ENCODE data around the gene CYSLTR1.

Gene CYSLTR1

GRCh38 chrX:78327370-78328086 lies at the start of gene CYSLTR1:
TSS of gene CYSLTR1 (minus strand) at chrX:78327611. CDS start at chrX:78273746, 53,865 bp downstream.
- no peak within 1 kb of the TSS for H3K4me3 ChIP-seq (ENCODE audit: low read length)
- no peaks in the 10 kb centered on the region for H3K36me3 ChIP-seq (ENCODE audit: control insufficient read depth, insufficient read depth, low read length, severe bottlenecking)
- H3K9me3 ChIP-seq (ENCODE audit: control insufficient read depth, low read length), result no peaks in the 10 kb centered on the region
- peaks cover 5% of the 10 kb centered on the region for H3K27me3 ChIP-seq (replicated peaks; ENCODE audit: control insufficient read depth, insufficient read depth, low read length)
- no peak within 1 kb of the TSS for H3K9ac ChIP-seq (ENCODE audit: low read length)
- no peak for DNase-seq (ENCODE audit: low read depth)
- no peaks in the 10 kb centered on the region for H3K4me1 ChIP-seq (ENCODE audit: control insufficient read depth, insufficient read depth, low read length)

- Histone ChIP-seq H3K9me3 (ENCODE audit: control insufficient read depth, low read length) (peaks cover 13% of the 10 kb centered on the region), H3K36me3 (ENCODE audit: control insufficient read depth, insufficient read depth, low read length, severe bottlenecking) (no peaks in the 10 kb centered on the region), H3K9ac (ENCODE audit: low read length) (no peak overlapping the region), H3K4me3 (ENCODE audit: low read length) (no peak overlapping the region), H3K4me1 (ENCODE audit: control insufficient read depth, insufficient read depth, low read length) (peaks cover 8% of the 10 kb centered on the region), H3K27me3 (replicated peaks; ENCODE audit: control insufficient read depth, insufficient read depth, low read length) (no peaks in the 10 kb centered on the region)
- no peak for DNase-seq (ENCODE audit: low read depth)
Observed at GRCh38 chrX:78377186-78377585, 49.8 kb upstream of the CYSLTR1 start.

GRCh38 chrX:78375894-78376293 lies 48.5 kb upstream of the CYSLTR1 start:
- no peak for DNase-seq (ENCODE audit: low read depth)

GRCh38 chrX:78366576-78366975 lies 39.2 kb upstream of the CYSLTR1 start:
- Histone ChIP-seq H3K27me3 (replicated peaks; ENCODE audit: control insufficient read depth, insufficient read depth, low read length) (no peaks in the 10 kb centered on the region), H3K9me3 (ENCODE audit: control insufficient read depth, low read length) (peaks cover 18% of the 10 kb centered on the region), H3K9ac (ENCODE audit: low read length) (no peak overlapping the region), H3K36me3 (ENCODE audit: control insufficient read depth, insufficient read depth, low read length, severe bottlenecking) (no peaks in the 10 kb centered on the region), H3K4me3 (ENCODE audit: low read length) (no peak overlapping the region), H3K4me1 (ENCODE audit: control insufficient read depth, insufficient read depth, low read length) (no peaks in the 10 kb centered on the region)
- DNase-seq (ENCODE audit: low read depth), result no peak

More at GRCh38 chrX:78375894-78376293, 48.5 kb upstream of the CYSLTR1 start:
- Histone ChIP-seq H3K4me3 (ENCODE audit: low read length) (no peak overlapping the region), H3K9ac (ENCODE audit: low read length) (no peak overlapping the region), H3K9me3 (ENCODE audit: control insufficient read depth, low read length) (peaks cover 12% of the 10 kb centered on the region), H3K27me3 (replicated peaks; ENCODE audit: control insufficient read depth, insufficient read depth, low read length) (no peaks in the 10 kb centered on the region), H3K4me1 (ENCODE audit: control insufficient read depth, insufficient read depth, low read length) (peaks cover 8% of the 10 kb centered on the region), H3K36me3 (ENCODE audit: control insufficient read depth, insufficient read depth, low read length, severe bottlenecking) (no peaks in the 10 kb centered on the region)

- Histone ChIP-seq H3K36me3 (ENCODE audit: control insufficient read depth, insufficient read depth, low read length, severe bottlenecking) (no peaks in the 10 kb centered on the region), H3K9me3 (ENCODE audit: control insufficient read depth, low read length) (peaks cover 13% of the 10 kb centered on the region), H3K9ac (ENCODE audit: low read length) (no peak overlapping the region), H3K4me3 (ENCODE audit: low read length) (no peak overlapping the region), H3K27me3 (replicated peaks; ENCODE audit: control insufficient read depth, insufficient read depth, low read length) (no peaks in the 10 kb centered on the region), H3K4me1 (ENCODE audit: control insufficient read depth, insufficient read depth, low read length) (no peaks in the 10 kb centered on the region)
- DNase-seq (ENCODE audit: low read depth), result no peak
Observed at GRCh38 chrX:78357342-78358055, 30.1 kb upstream of the CYSLTR1 start.

GRCh38 chrX:78333521-78333920 lies 6.1 kb upstream of the CYSLTR1 start:
- Histone ChIP-seq H3K9me3 (ENCODE audit: control insufficient read depth, low read length) (no peaks in the 10 kb centered on the region), H3K36me3 (ENCODE audit: control insufficient read depth, insufficient read depth, low read length, severe bottlenecking) (no peaks in the 10 kb centered on the region), H3K27me3 (replicated peaks; ENCODE audit: control insufficient read depth, insufficient read depth, low read length) (no peaks in the 10 kb centered on the region), H3K4me3 (ENCODE audit: low read length) (no peak overlapping the region), H3K9ac (ENCODE audit: low read length) (no peak overlapping the region), H3K4me1 (ENCODE audit: control insufficient read depth, insufficient read depth, low read length) (no peaks in the 10 kb centered on the region)
- DNase-seq (ENCODE audit: low read depth), result no peak

GRCh38 chrX:78331708-78332107 lies 4.3 kb upstream of the CYSLTR1 start:
- Histone ChIP-seq H3K9ac (ENCODE audit: low read length) (no peak overlapping the region), H3K36me3 (ENCODE audit: control insufficient read depth, insufficient read depth, low read length, severe bottlenecking) (no peaks in the 10 kb centered on the region), H3K9me3 (ENCODE audit: control insufficient read depth, low read length) (no peaks in the 10 kb centered on the region), H3K27me3 (replicated peaks; ENCODE audit: control insufficient read depth, insufficient read depth, low read length) (peaks cover 5% of the 10 kb centered on the region), H3K4me1 (ENCODE audit: control insufficient read depth, insufficient read depth, low read length) (no peaks in the 10 kb centered on the region), H3K4me3 (ENCODE audit: low read length) (no peak overlapping the region)
- DNase-seq (ENCODE audit: low read depth), result no peak

- H3K4me1 ChIP-seq (ENCODE audit: control insufficient read depth, insufficient read depth, low read length), result no peaks in the 10 kb centered on the region
- DNase-seq (ENCODE audit: low read depth), result no peak
Observed at GRCh38 chrX:78330540-78330939, 3.1 kb upstream of the CYSLTR1 start.

GRCh38 chrX:78330068-78330467 lies 2.7 kb upstream of the CYSLTR1 start:
- no peaks in the 10 kb centered on the region for H3K9me3 ChIP-seq (ENCODE audit: control insufficient read depth, low read length)
- no peak overlapping the region for H3K9ac ChIP-seq (ENCODE audit: low read length)
- no peak overlapping the region for H3K4me3 ChIP-seq (ENCODE audit: low read length)
- no peaks in the 10 kb centered on the region for H3K4me1 ChIP-seq (ENCODE audit: control insufficient read depth, insufficient read depth, low read length)
- H3K27me3 ChIP-seq (replicated peaks; ENCODE audit: control insufficient read depth, insufficient read depth, low read length), result peaks cover 5% of the 10 kb centered on the region
- H3K36me3 ChIP-seq (ENCODE audit: control insufficient read depth, insufficient read depth, low read length, severe bottlenecking), result no peaks in the 10 kb centered on the region
- DNase-seq (ENCODE audit: low read depth), result no peak

More at GRCh38 chrX:78330540-78330939, 3.1 kb upstream of the CYSLTR1 start:
- Histone ChIP-seq H3K9ac (ENCODE audit: low read length) (no peak overlapping the region), H3K27me3 (replicated peaks; ENCODE audit: control insufficient read depth, insufficient read depth, low read length) (peaks cover 5% of the 10 kb centered on the region), H3K9me3 (ENCODE audit: control insufficient read depth, low read length) (no peaks in the 10 kb centered on the region), H3K36me3 (ENCODE audit: control insufficient read depth, insufficient read depth, low read length, severe bottlenecking) (no peaks in the 10 kb centered on the region), H3K4me3 (ENCODE audit: low read length) (no peak overlapping the region)

- no peak overlapping the region for H3K9ac ChIP-seq (ENCODE audit: low read length)
- DNase-seq (ENCODE audit: low read depth), result no peak
- H3K4me3 ChIP-seq (ENCODE audit: low read length), result no peak overlapping the region
- H3K27me3 ChIP-seq (replicated peaks; ENCODE audit: control insufficient read depth, insufficient read depth, low read length), result peaks cover 5% of the 10 kb centered on the region
- no peaks in the 10 kb centered on the region for H3K9me3 ChIP-seq (ENCODE audit: control insufficient read depth, low read length)
- H3K36me3 ChIP-seq (ENCODE audit: control insufficient read depth, insufficient read depth, low read length, severe bottlenecking), result no peaks in the 10 kb centered on the region
- H3K4me1 ChIP-seq (ENCODE audit: control insufficient read depth, insufficient read depth, low read length), result no peaks in the 10 kb centered on the region
Observed at GRCh38 chrX:78329486-78329885, 2.1 kb upstream of the CYSLTR1 start.

GRCh38 chrX:78326401-78326800 lies 1.0 kb downstream of the CYSLTR1 start:
- H3K9ac ChIP-seq (ENCODE audit: low read length), result no peak overlapping the region
- no peaks in the 10 kb centered on the region for H3K36me3 ChIP-seq (ENCODE audit: control insufficient read depth, insufficient read depth, low read length, severe bottlenecking)
- H3K4me1 ChIP-seq (ENCODE audit: control insufficient read depth, insufficient read depth, low read length), result no peaks in the 10 kb centered on the region
- DNase-seq (ENCODE audit: low read depth), result no peak
- no peaks in the 10 kb centered on the region for H3K9me3 ChIP-seq (ENCODE audit: control insufficient read depth, low read length)
- H3K27me3 ChIP-seq (replicated peaks; ENCODE audit: control insufficient read depth, insufficient read depth, low read length), result peaks cover 5% of the 10 kb centered on the region
- H3K4me3 ChIP-seq (ENCODE audit: low read length), result no peak overlapping the region
